ENCODE data around the gene RTBDN. TPM values are rescaled to one million over a fixed set of nuclear protein-coding genes. Genes with fewer than 3 reads are reported as not detected.

The RTBDN gene
- total and polyA plus RNA-seq, 10 of the 15 experiments (the other 5 are each of a cell fraction or from before 2014, with no cell fraction given): 0.45 TPM; not detected in 9

GRCh38 chr19:12789904-12790619 is 44.3 kb downstream of the RTBDN start (continued):
- peak; percentile 60; the same call in 1 of the 2 replicates for TF ChIP-seq WRNIP1 (IDR thresholded peaks at IDR 0.05; ENCODE audit: borderline replicate concordance, low read depth, low read length)
- 0 out of 2 replicates have a peak, but pooled peaks have one; percentile 70 for TF ChIP-seq CHD2 (IDR thresholded peaks at IDR 0.05; ENCODE audit: borderline replicate concordance, low read depth, low read length)
- no peak for TF ChIP-seq USF1 (IDR thresholded peaks at IDR 0.05; ENCODE audit: borderline replicate concordance, extremely low read length, insufficient read depth, low read depth, low read length)
- no peak for TF ChIP-seq ZNF24 (IDR thresholded peaks at IDR 0.05)
- TF ChIP-seq, protein P1, sequence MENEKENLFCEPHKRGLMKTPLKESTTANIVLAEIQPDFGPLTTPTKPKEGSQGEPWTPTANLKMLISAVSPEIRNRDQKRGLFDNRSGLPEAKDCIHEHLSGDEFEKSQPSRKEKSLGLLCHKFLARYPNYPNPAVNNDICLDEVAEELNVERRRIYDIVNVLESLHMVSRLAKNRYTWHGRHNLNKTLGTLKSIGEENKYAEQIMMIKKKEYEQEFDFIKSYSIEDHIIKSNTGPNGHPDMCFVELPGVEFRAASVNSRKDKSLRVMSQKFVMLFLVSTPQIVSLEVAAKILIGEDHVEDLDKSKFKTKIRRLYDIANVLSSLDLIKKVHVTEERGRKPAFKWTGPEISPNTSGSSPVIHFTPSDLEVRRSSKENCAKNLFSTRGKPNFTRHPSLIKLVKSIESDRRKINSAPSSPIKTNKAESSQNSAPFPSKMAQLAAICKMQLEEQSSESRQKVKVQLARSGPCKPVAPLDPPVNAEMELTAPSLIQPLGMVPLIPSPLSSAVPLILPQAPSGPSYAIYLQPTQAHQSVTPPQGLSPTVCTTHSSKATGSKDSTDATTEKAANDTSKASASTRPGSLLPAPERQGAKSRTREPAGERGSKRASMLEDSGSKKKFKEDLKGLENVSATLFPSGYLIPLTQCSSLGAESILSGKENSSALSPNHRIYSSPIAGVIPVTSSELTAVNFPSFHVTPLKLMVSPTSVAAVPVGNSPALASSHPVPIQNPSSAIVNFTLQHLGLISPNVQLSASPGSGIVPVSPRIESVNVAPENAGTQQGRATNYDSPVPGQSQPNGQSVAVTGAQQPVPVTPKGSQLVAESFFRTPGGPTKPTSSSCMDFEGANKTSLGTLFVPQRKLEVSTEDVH (IDR thresholded peaks at IDR 0.05; ENCODE audit: low read depth, partially characterized antibody): peak; percentile 70
- no peak for TF ChIP-seq CBX5 (IDR thresholded peaks at IDR 0.05; ENCODE audit: low read depth)
